IMR-90 (cell line): Measurements from ENCODE around the gene KRT76. TPM values are rescaled to one million over a fixed set of nuclear protein-coding genes. Genes with fewer than 3 reads are reported as not detected.

Experiments used
- ATAC-seq: fragments of 200-7000 bp; cut with Tn5 transposase; 2 replicates; pipeline ENCODE4 v1.9.1; 2020; ENCODE audit warnings: low read depth, mild to moderate bottlenecking, moderate library complexity
- BruUV-seq: library from RNA; stranded (reverse); fragments of 400-500 nt; replicated peaks from 2 replicates; lab custom pipeline; 2021; lab: Mats Ljungman, UMichigan
- CTCF ChIA-PET: fragments of 300-600 bp; formaldehyde crosslinking; extraction: SDS; loops from one replicate; lab custom pipeline; 2021; ENCODE audit warnings: antibody characterized with exemption; lab: Yijun Ruan, JAX
- POLR2A ChIA-PET: fragments of 300-600 bp; sonication (Branson Sonifier 250); formaldehyde crosslinking; loops from one replicate; lab custom pipeline; 2022; ENCODE audit warnings: antibody characterized with exemption; ENCODE audit not compliant: unreplicated experiment; lab: Charles Lee
- DNase-seq: peaks from one replicate; pipeline ENCODE4 v3.0.0; 2013
- H2AFZ ChIP-seq: replicated peaks from 2 replicates; pipeline ENCODE3; 2013; ENCODE audit warnings: low read length, mild to moderate bottlenecking; ENCODE audit not compliant: poor library complexity
- H2AK5ac ChIP-seq: 2 replicates; pipeline ENCODE4 v1.6.1; 2013; ENCODE audit warnings: low read depth, low read length, inconsistent platforms
- H2AK9ac ChIP-seq: replicated peaks from 2 replicates; pipeline ENCODE3; 2013; ENCODE audit warnings: mild to moderate bottlenecking, low read depth, low read length, moderate library complexity; ENCODE audit not compliant: poor library complexity
- H2BK120ac ChIP-seq: 2 replicates; pipeline ENCODE4 v1.6.1; 2013; ENCODE audit warnings: low read depth, low read length, inconsistent platforms
- H2BK15ac ChIP-seq: 3 replicates; pipeline ENCODE4 v1.6.1; 2013; ENCODE audit warnings: low read depth, low read length, inconsistent platforms
- H2BK20ac ChIP-seq: 2 replicates; pipeline ENCODE4 v1.6.1; 2013; ENCODE audit warnings: low read depth, mild to moderate bottlenecking, inconsistent platforms, low read length, moderate library complexity
- H2BK5ac ChIP-seq: 2 replicates; pipeline ENCODE4 v1.6.1; 2013; ENCODE audit warnings: mild to moderate bottlenecking, low read depth, low read length, inconsistent platforms; ENCODE audit not compliant: poor library complexity, severe bottlenecking
- H3K14ac ChIP-seq: replicated peaks from 2 replicates; pipeline ENCODE4 v1.6.1; 2013; ENCODE audit warnings: low read depth, low read length, inconsistent platforms
- H3K18ac ChIP-seq: 2 replicates; pipeline ENCODE4 v1.6.1; 2013; ENCODE audit warnings: low read depth, low read length, control low read depth
- H3K23ac ChIP-seq: 2 replicates; pipeline ENCODE4 v1.6.1; 2013; ENCODE audit warnings: low read depth, low read length, inconsistent platforms
- H3K27ac ChIP-seq: 2 replicates; pipeline ENCODE4 v1.5.1; 2013; ENCODE audit warnings: mild to moderate bottlenecking, control low read depth, low read length; ENCODE audit not compliant: insufficient read depth
- H3K27me3 ChIP-seq: 2 replicates; pipeline ENCODE4 v1.6.1; 2013; ENCODE audit warnings: low read length; ENCODE audit not compliant: control insufficient read depth, insufficient read depth
- H3K36me3 ChIP-seq: 2 replicates; pipeline ENCODE4 v1.6.1; 2013; ENCODE audit warnings: low read length, mixed read lengths; ENCODE audit not compliant: control insufficient read depth, insufficient read depth
- H3K4ac ChIP-seq: 2 replicates; pipeline ENCODE4 v1.6.1; 2013; ENCODE audit warnings: low read depth, low read length, inconsistent platforms
- H3K4me1 ChIP-seq: 2 replicates; pipeline ENCODE4 v1.6.1; 2013; ENCODE audit warnings: low read length, mixed read lengths; ENCODE audit not compliant: control insufficient read depth, insufficient read depth
- H3K4me2 ChIP-seq: 2 replicates; pipeline ENCODE4 v1.6.1; 2013; ENCODE audit warnings: low read depth, mild to moderate bottlenecking, control low read depth, low read length, moderate library complexity
- H3K4me3 ChIP-seq: 2 replicates; pipeline ENCODE4 v1.5.1; 2013; ENCODE audit warnings: low read depth, mild to moderate bottlenecking, control low read depth, low read length, moderate library complexity; ENCODE audit not compliant: insufficient read depth
- H3K56ac ChIP-seq: 2 replicates; pipeline ENCODE4 v1.6.1; 2013; ENCODE audit warnings: low read length, inconsistent platforms; ENCODE audit not compliant: insufficient read depth; ENCODE audit errors: extremely low read depth
- H3K79me1 ChIP-seq, 2 experiments: 2 replicates each; pipeline ENCODE4 v1.6.1; 2013; ENCODE audit warnings: low read length in 2 of 2, inconsistent platforms in 1 of 2, low read depth in 1 of 2
- H3K9ac ChIP-seq: 2 replicates; pipeline ENCODE4 v1.6.1; 2013; ENCODE audit warnings: low read depth, low read length, control low read depth
- H3K9me1 ChIP-seq: 2 replicates; pipeline ENCODE4 v1.6.1; 2013; ENCODE audit warnings: low read length, inconsistent platforms; ENCODE audit not compliant: insufficient read depth
- H3K9me3 ChIP-seq: 2 replicates; pipeline ENCODE4 v1.6.1; 2013; ENCODE audit warnings: low read length; ENCODE audit not compliant: control insufficient read depth, insufficient read depth
- H4K20me1 ChIP-seq: 2 replicates; pipeline ENCODE4 v1.6.1; 2013; ENCODE audit warnings: low read length, inconsistent platforms; ENCODE audit not compliant: insufficient read depth
- H4K5ac ChIP-seq: 2 replicates; pipeline ENCODE4 v1.6.1; 2013; ENCODE audit warnings: mild to moderate bottlenecking, low read depth, low read length, control low read depth
- H4K8ac ChIP-seq, 2 experiments: 2 replicates each; pipeline ENCODE4 v1.6.1; 2013; ENCODE audit warnings: low read depth in 2 of 2, low read length in 2 of 2, control low read depth in 1 of 2, inconsistent platforms in 1 of 2
- H4K91ac ChIP-seq: 2 replicates; pipeline ENCODE4 v1.6.1; 2013; ENCODE audit warnings: low read depth, low read length, inconsistent platforms; ENCODE audit not compliant: insufficient read depth
- BHLHE40 ChIP-seq: fragments of 150-350 bp; IDR thresholded peaks from 2 replicates; pipeline ENCODE4 v1.6.1; 2016; ENCODE audit warnings: mild to moderate bottlenecking, low read depth, low read length
- CEBPB ChIP-seq: IDR thresholded peaks from 2 replicates; pipeline ENCODE4 v1.6.1; 2012; ENCODE audit warnings: low read depth, low read length, improper control_type of control experiment
- CTCF ChIP-seq: conservative IDR thresholded peaks from 2 replicates; pipeline ENCODE4 v1.5.1; 2012; ENCODE audit warnings: mild to moderate bottlenecking, low read depth, low read length, improper control_type of control experiment
- ELK1 ChIP-seq: fragments of 150-350 bp; IDR thresholded peaks from 2 replicates; pipeline ENCODE4 v1.6.1; 2016; ENCODE audit warnings: low read depth, mild to moderate bottlenecking, low read length, moderate library complexity, borderline replicate concordance
- MAFK ChIP-seq: IDR thresholded peaks from 2 replicates; pipeline ENCODE4 v1.6.1; 2012; ENCODE audit warnings: low read depth, low read length, improper control_type of control experiment
- MAZ ChIP-seq: IDR thresholded peaks from 2 replicates; pipeline ENCODE4 v1.6.1; 2012; ENCODE audit warnings: low read depth, mild to moderate bottlenecking, low read length, improper control_type of control experiment, moderate library complexity, borderline replicate concordance
- MXI1 ChIP-seq: IDR thresholded peaks from 2 replicates; pipeline ENCODE4 v1.6.1; 2012; ENCODE audit warnings: low read depth, mild to moderate bottlenecking, low read length, moderate library complexity, borderline replicate concordance
- NFE2L2 ChIP-seq: fragments of 150-350 bp; IDR thresholded peaks from 2 replicates; pipeline ENCODE4 v1.6.1; 2016; ENCODE audit warnings: low read depth, mild to moderate bottlenecking, low read length
- POLR2A ChIP-seq: IDR thresholded peaks from 2 replicates; pipeline ENCODE4 v1.6.1; 2012; ENCODE audit warnings: mild to moderate bottlenecking, low read depth, low read length
- RAD21 ChIP-seq: IDR thresholded peaks from 2 replicates; pipeline ENCODE4 v1.6.1; 2012; ENCODE audit warnings: low read length, improper control_type of control experiment
- RFX5 ChIP-seq: IDR thresholded peaks from 2 replicates; pipeline ENCODE4 v1.8.0; 2012; ENCODE audit warnings: low read depth, mild to moderate bottlenecking, low read length, moderate library complexity
- SMC3 ChIP-seq: fragments of 150-350 bp; IDR thresholded peaks from 2 replicates; pipeline ENCODE4 v1.6.1; 2016; ENCODE audit warnings: low read depth, mild to moderate bottlenecking, antibody characterized with exemption, low read length, moderate library complexity
- WGBS, 2 experiments: methylation state at CpG; one replicate each; pipeline versions ENCODE4 v1.1.5 to v1.1.7; 2013; ENCODE audit warnings: missing lambda C conversion rate in 2 of 2; ENCODE audit not compliant: insufficient read length in 1 of 2; ENCODE audit errors: extremely low coverage in 2 of 2; 5-methylcytosine and 5-hydroxymethylcytosine counted together
- dilution Hi-C: fragments of 300-500 bp; cut with HindIII; formaldehyde crosslinking; loops from one replicate; pipeline ENCODE4 v1.14.3; 2018; ENCODE audit warnings: low sequenced_read_pairs; ENCODE audit not compliant: unreplicated experiment
- in situ Hi-C: fragments of 300-500 bp; cut with MboI; formaldehyde crosslinking; loops from 3 replicates; pipeline ENCODE4 v1.14.3; 2019; ENCODE audit warnings: low sequenced_read_pairs, inconsistent platforms, mixed read lengths
- intact Hi-C: fragments of 100-400 bp; cut with micrococcal nuclease; formaldehyde crosslinking; loops from 2 replicates; pipeline ENCODE4 v1.10.0; 2022
- polyA plus RNA-seq, 3 experiments: library from polyadenylated mRNA; depleted of rRNA; stranded (reverse); fragments of >200 nt; gene quantifications; 2 replicates each; pipeline ENCODE4 v1.2.3, GENCODE V29; 2012; ENCODE audit warnings: low replicate concordance in 1 of 3
- total RNA-seq: library from RNA; depleted of rRNA; stranded (reverse); fragments of >200 nt; gene quantifications from 2 replicates; pipeline ENCODE4 v1.2.3, GENCODE V29; 2012

The KRT76 gene
- total and polyA plus RNA-seq, 2 of the 4 experiments (the other 2 are of a cell fraction): not detected

- Histone ChIP-seq H3K4ac (no peak overlapping the region), H3K27ac (no peak overlapping the region), H2BK15ac (no peak overlapping the region), H3K18ac (no peak overlapping the region), H3K27me3 (no peaks in the 10 kb centered on the region), H4K20me1 (no peaks in the 10 kb centered on the region), H3K23ac (no peak overlapping the region), H2BK20ac (no peak overlapping the region), H3K4me2 (no peak overlapping the region), H3K9me3 (no peaks in the 10 kb centered on the region), H3K9me1 (no peaks in the 10 kb centered on the region), H4K91ac (no peak overlapping the region), H3K14ac (no peak overlapping the region), H3K4me1 (no peaks in the 10 kb centered on the region), H3K36me3 (no peaks in the 10 kb centered on the region), H4K5ac (no peak overlapping the region), H2BK120ac (no peak overlapping the region), H3K56ac (no peak overlapping the region), H4K8ac (no peak overlapping the region), H3K9ac (no peak overlapping the region), H2AFZ (no peak overlapping the region), H2BK5ac (no peak overlapping the region), H2AK9ac (no peak overlapping the region), H2AK5ac (no peak overlapping the region), H3K4me3 (no peak overlapping the region), H3K79me1 (no peaks in the 10 kb centered on the region)
- 50% methylated on average over 2 of the region's 3 CpGs; no CpG with 5 or more reads in 1 of the 2 experiments for WGBS, 2 experiments
- intact Hi-C loops: no loop called here
- CTCF ChIA-PET: no interaction called here
- DNase-seq (no peak), ATAC-seq (no peak)
- dilution Hi-C loops: no loop called here
- in situ Hi-C loops: no loop called here
- POLR2A ChIA-PET: no interaction called here
- no TSS peak for BruUV-seq
- TF ChIP-seq CEBPB (no peak), MAFK (no peak), RAD21 (no peak), MAZ (no peak), CTCF (no peak), SMC3 (no peak), RFX5 (no peak), NFE2L2 (no peak), POLR2A (no peak), BHLHE40 (no peak), ELK1 (no peak), MXI1 (no peak)
Observed at GRCh38 chr12:52742822-52743457, 34.2 kb downstream of the KRT76 start.
